Nucleus accumbens (tissue), 56 donors: Measurements from ENCODE around the gene LAMTOR3.

ENCODE experiments used
- DNase-seq, 56 donors: peaks; one replicate each; lab custom pipeline; 2025; lab: John Stamatoyannopoulos, UW

The LAMTOR3 gene

DNA sequence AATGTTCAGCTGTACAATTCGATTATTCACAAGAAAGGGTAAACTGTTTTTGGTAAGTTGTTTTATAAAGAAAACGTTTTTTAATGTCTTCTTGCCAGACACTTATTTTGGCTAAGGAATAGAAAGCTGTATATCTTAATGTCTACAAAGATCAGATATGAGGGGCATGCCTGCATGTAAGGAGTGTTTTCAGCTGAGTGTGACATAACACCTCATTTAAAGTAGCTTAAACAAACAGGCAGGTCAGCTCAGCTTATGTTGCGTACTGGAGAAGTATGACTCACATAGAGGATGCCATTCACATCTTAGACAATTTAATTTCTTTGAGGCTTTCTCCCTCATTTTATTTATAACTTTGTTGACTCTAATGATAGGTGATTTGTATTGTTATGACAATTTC is 30.4 kb downstream of the LAMTOR3 start:
- DNase-seq, result no peak

DNA sequence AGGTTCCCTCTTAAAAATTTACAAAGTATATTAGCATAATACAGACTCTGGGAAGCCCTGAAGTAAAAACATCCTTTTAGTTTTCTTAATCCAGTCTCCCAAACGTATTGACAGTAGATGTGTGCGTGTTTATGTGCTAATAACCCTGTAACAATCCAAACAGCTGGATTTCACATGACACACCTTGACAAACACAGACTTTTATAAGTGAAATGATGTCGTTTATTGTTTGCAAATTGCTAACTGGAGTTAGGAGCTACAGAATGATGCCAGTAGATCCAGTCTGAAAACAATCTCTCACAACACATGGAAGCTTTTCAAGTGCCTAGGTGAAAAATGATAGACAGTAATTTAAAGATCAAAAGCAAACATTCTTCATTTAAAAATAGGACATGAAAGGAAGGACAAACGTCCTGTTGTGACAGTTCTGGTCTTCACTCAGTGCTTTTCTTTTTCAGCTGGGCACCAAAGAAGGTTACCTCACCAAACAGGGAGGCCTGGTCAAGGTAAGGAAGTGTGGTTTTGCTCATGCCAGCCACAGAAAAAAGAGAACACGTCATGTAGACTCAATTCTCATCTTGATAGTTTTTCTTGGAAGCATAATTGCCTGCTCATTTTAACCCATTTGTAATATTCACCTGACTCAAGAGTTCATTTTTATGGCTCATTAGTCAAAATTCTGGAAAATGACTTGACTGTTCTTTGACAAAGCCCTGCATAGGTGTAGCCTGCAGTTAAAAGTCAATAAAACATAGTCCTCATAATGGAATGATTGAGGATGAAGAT is 32.9 kb downstream of the LAMTOR3 start:
- DNase-seq, result no peak

- no peak for DNase-seq
Measured at GRCh38 chr4:99860521-99860920, 33.7 kb downstream of the LAMTOR3 start.

DNA sequence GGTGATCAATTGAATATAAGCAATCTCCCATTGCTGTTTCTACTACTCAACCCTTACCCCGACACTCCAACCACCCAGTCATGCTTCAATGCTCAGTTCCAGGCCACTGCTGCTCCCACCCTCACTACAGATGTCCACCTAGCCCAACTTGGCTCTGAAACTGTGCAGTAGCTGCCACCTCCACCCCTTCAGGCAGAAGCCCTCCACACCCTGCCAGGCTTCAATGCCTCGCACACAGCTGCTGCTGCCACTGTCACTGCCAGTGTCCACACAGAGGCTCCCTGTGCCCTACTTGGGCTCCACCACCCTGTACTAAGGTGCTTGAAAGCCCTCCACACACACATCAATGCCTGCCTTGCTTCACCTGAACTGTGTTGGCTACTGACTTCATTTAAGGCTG is 34.6 kb downstream of the LAMTOR3 start:
- no peak for DNase-seq

GRCh38 chr4:99857307-99857706 is 36.9 kb downstream of the LAMTOR3 start:
- no peak for DNase-seq

DNA sequence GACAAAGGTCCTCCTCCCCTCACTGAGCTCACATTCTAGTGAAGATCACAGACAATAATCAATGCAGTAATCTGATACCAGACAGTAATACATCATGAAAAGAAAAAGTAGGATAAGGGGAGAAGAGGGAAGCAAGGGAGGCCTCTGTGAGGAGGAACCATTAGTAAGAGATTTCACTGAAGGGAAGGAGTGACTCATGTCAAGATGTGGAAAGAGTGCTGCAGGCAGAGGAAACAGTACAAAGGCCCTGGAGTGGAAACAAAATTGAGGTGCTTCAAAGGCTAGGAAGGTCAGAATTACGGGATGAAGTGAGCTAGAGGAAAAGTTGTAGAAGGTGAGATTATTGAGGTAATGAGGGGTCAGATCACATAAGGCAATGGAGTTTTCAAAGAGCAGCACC is 38.1 kb downstream of the LAMTOR3 start:
- no peak for DNase-seq

DNA sequence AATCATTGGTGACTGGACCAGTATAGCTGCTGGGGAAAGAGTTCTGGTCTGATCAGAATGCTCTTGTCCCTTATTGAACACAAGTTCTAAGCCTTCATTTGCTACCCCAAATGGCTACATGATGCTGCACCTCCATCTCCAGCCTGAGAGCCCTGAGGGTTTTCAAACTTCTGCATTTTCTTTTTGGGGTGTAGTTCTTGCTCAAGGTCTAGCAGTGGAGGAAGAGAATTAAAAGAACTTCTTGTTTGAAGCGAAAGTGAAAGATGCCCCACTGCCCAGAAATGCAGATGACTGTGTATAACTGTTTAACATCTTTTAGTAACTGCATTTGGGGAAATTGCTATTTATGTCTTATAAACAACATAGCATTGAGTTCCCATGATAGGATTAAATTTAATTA is 38.5 kb downstream of the LAMTOR3 start:
- peak in 1 of 56 donors; percentile 4 for DNase-seq

DNA sequence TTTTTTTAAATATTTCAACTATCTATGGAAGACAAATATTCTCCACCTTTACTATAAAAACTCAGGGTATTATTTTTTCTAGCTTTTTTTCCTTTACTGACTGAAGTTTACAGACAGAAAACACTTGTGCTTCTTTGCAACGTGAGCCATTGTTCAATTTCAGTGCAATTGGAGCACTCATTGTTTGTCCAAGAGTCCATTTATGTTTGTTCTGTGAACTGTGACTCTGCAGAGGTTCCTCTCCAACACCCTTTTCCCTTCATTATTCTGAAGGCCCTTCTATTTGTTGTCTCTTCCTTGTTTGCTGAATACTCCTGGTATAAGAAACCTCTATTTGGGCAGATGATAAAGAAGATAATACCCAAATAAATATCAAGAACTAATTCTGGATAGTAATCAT is 40.2 kb downstream of the LAMTOR3 start:
- no peak for DNase-seq

GRCh38 chr4:99853190-99853589 is 41.0 kb downstream of the LAMTOR3 start:
- DNase-seq, result no peak

DNA sequence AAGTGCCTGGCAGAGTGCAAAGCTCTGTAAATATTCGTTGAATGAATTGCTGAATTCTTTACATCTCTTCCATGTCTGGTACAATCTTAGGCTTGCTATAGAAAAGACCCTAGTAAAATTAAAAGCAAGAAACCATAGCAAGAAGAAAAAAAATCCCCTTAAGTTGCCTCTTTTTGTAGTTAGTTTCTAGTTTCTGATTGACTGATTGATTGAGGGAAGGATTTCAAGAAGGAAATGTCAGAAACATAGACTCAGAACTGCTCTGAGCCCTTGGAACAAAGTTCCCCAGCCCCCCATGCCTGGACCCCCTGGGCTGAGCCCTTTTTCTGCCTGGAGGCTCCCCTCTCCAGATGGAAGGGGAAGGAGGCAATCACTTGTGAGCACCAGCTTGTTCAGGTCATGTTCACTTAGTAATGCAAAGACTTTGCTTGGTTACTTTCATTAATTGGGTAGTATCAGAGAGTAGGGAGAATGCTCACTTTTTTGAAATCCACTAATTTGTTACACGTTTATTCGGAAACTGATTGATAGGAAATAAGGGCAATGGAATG is 42.0 kb downstream of the LAMTOR3 start:
- DNase-seq, result no peak

GRCh38 chr4:99848591-99849001 is 45.6 kb downstream of the LAMTOR3 start:
- DNase-seq, result no peak

- DNase-seq, result no peak
Measured at GRCh38 chr4:99847362-99847976, 46.8 kb downstream of the LAMTOR3 start.

GRCh38 chr4:99846891-99847290 is 47.3 kb downstream of the LAMTOR3 start:
- no peak for DNase-seq

DNA sequence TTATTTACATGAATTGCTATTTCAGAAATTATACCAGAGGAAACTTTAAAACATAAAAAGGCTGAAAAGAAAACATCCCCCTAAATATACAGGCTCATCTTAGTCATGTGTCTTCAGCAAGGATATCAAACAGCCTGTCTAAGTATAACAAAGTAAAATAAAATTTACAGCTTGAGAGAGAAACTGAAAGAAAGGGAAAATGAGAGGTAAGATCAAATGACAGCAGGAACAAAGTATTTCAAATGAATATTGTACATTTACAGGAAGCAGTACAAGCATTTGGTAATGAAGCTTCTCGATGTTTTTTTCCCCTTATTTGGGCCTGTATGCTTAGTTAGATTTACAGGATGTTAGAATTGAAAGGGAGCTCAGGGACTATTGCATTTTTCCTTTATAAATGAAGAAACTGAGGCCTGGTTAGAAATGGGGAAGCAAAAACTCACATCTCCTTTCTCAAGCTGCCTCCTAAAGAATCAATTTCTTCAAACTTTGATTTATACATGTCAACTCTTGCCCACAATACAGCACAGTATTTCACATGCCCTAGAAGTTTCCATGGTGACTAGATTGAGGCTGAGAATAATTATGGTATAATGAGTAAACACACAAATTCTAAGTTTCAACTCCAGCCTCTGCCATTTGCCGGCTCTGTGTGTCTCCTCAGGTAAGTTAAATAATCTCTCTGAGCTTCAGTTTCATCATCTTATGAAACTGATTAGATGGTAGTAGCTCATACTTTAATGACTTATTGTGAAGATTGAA is 48.3 kb downstream of the LAMTOR3 start:
- DNase-seq, result no peak

DNA sequence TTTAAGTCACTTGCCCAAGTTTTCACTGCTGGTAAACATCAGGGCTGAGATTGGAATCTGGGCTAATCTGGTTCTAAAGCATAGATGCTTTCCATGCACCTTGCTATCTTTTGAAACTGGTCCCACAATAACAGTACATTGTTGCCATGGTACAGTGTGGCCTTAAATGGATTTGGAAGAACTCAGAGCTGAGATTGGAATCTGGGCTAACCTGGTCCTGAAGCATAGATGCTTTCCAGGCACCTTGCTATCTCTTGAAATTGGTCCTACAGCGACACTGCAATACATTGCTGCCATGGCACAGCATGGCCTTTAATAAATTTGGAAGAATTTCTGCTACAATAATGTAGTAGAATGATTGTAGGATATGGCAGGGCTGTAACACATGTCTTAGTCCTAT is 49.0 kb downstream of the LAMTOR3 start:
- no peak for DNase-seq

DNA sequence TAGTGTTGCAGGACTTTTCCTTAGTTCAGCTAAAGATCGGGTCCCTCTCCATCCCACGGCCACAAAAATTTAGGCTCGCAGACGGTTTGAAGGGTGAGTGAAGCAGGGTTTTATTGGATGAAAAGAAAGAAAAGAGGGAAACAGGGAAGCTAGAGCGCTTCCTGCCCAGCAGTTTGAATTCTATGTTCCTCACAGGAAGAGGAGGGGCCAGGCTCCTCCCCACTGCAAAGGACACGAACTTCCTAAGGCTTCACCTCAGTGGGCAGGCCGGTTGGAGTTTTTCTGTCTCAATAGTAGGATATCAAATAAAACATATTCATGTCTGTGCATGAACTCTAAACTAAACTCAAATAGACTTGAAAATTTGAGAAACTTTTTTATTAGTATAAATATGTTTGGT is 50.2 kb downstream of the LAMTOR3 start:
- DNase-seq, result no peak

DNA sequence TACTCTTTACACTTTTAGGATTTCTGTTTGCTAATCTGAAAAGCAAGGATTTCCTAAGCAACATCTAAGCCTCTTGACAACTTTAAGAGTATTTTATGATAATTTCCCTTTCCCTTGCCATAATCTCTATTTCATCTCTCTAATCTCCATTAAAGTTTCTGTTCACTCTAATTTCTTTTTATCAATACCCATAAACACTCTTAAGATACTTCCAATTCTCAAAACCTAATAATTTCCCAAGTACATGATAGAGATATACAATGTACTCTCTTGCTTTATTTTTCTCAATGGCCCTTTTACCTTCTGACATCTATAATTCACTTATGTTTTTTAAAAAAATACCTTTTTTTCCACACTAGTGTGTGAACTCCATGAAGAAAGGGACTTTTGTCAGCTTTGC is 50.8 kb downstream of the LAMTOR3 start:
- DNase-seq, result no peak

DNA sequence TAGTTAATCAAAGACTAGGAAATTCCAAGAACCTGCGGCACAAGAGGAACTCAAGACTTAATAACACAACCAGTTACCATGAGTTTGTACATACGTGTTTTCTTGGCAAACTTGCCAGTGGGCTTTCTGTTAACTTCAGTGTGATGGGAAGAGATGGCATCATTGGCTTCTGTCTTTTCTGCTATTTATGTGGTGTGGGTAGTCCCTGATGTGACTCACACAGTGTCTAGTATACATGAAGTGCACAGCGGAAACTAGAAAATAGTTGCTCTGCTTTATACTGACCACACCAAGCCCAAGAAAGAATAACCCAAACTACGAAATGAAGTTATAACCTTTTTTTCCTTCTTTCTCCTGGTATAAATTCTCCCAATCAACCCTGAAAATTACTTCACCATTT is 53.1 kb downstream of the LAMTOR3 start:
- DNase-seq, result no peak

GRCh38 chr4:99838927-99839326 is 55.3 kb downstream of the LAMTOR3 start:
- DNase-seq, result no peak

GRCh38 chr4:99835942-99836341 is 58.3 kb downstream of the LAMTOR3 start:
- no peak for DNase-seq

GRCh38 chr4:99834569-99834968 is 59.7 kb downstream of the LAMTOR3 start:
- no peak for DNase-seq
